Left lung (tissue), 10 donors: ENCODE data around the gene JUNB. TPM values are rescaled to one million over a fixed set of nuclear protein-coding genes. Genes with fewer than 3 reads are reported as not detected.
"Not testable (repeated sequence)": the region's sequence is repeated elsewhere in the genome, so short reads cannot be mapped to it uniquely, and the experiment has no call there.

Experiments used
- ATAC-seq: fragments of 200-7000 bp; cut with Tn5 transposase; one replicate; pipeline ENCODE4 v1.9.1; 2020; ENCODE audit warnings: moderate library complexity
- DNase-seq, 4 donors: peaks; one replicate each; pipeline ENCODE4 v3.0.0-alpha.2; 2013 to 2020
- H3K27ac ChIP-seq, 2 donors: fragments of 200-600 bp; sonication (generic) in 1 of 2; one replicate each; pipeline versions ENCODE4 v1.5.0 to v1.8.0; 2020 to 2021
- H3K27me3 ChIP-seq, 2 donors: fragments of 200-600 bp; sonication (generic) in 1 of 2; one replicate each; pipeline versions ENCODE4 v1.5.0 to v1.8.0; 2020 to 2021
- H3K36me3 ChIP-seq, 2 donors: fragments of 200-600 bp; sonication (generic) in 1 of 2; one replicate each; pipeline versions ENCODE4 v1.5.0 to v1.8.0; 2020 to 2021
- H3K4me1 ChIP-seq, 2 donors: fragments of 200-600 bp; one replicate each; pipeline ENCODE4 v1.8.0; 2021
- H3K4me3 ChIP-seq, 2 donors: fragments of 200-600 bp; sonication (generic) in 1 of 2; one replicate each; pipeline versions ENCODE4 v1.5.0 to v1.8.0; 2020 to 2021; ENCODE audit warnings: mild to moderate bottlenecking in 1 of 2
- H3K9me3 ChIP-seq, 2 donors: fragments of 200-600 bp; sonication (generic) in 1 of 2; one replicate each; pipeline versions ENCODE4 v1.5.0 to v1.8.0; 2020 to 2021
- CTCF ChIP-seq, 2 donors: fragments of 200-600 bp; sonication (generic) in 1 of 2; IDR thresholded peaks; one replicate each; pipeline versions ENCODE4 v1.5.0 to v1.8.0; 2021; ENCODE audit warnings: antibody characterized with exemption in 2 of 2
- intact Hi-C, 2 donors: fragments of 100-400 bp; cut with DNase I; formaldehyde crosslinking; loops; one replicate each; pipeline versions ENCODE4 v1.11.2 to v1.14.2; 2022
- polyA plus RNA-seq, 6 donors: library from polyadenylated mRNA; unstranded; fragments of 120-200 nt; gene quantifications; one replicate each; pipeline ENCODE4 v1.2.1, GENCODE V29; 2013; ENCODE audit not compliant: insufficient read length in 6 of 6
- total RNA-seq, 2 donors: library from RNA; stranded (reverse); fragmentation: NEBNext Ultra II Directional; extraction: Animal tissue kit (Norgen Biotek cat#: 25700); gene quantifications; one replicate each; pipeline ENCODE4 v1.2.1, GENCODE V29; 2021
- donor health status: DM: no; HTN: yes; CAD: no.
- donor health status: DM: no; HTN: no; CAD: no.

JUNB gene
- total and polyA plus RNA-seq, 8 donors, result 11.7 to 278 (median 64.2) TPM

- intact Hi-C loops, result loop anchor here in 1 of 2 donors (5.0 kb wide), 1 partner anchor 35 kb away; no protein-coding TSS in a partner anchor
- Histone ChIP-seq H3K9me3 (no peaks in the 10 kb centered on the region), H3K36me3 (peaks cover 0 to 17% of the 10 kb centered on the region in 2 donors), H3K27me3 (peaks cover 0 to 25% of the 10 kb centered on the region in 2 donors), H3K27ac (peak overlapping the region in 1 of 2 donors; percentile 19), H3K4me1 (peaks cover 22 to 42% of the 10 kb centered on the region in 2 donors), H3K4me3 (peak overlapping the region; percentile 76 to 90)
- ATAC-seq (peak; percentile 3), DNase-seq (peak in 1 of 4 donors; percentile 72)
- TF ChIP-seq CTCF (IDR thresholded peaks at IDR 0.05), result no peak
Observed at GRCh38 chr19:12802267-12803106, 11.2 kb downstream of the JUNB start.

DNA sequence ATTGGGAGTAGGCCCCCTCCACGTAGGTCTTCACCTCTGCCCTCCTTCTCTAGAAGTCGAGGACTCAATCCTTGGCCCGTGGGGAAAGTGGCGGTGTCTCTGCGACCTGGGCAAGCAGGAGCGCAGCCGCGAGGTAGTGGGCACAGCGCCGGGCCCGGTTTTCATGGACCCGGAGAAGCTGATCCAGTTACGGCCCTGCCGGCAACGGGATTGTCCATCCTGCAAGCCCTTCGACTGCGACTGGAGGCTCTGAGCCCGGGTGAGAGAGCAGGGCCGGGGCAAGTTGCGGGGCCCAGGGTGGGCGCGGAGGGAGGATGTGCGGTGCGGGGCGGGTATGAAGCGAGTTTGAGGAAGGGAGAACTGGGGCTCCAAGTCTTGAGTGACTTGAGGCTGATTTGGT, 12.8 kb downstream of the JUNB start:
- no peak for ATAC-seq
- no peak overlapping the region for H3K27ac ChIP-seq
- DNase-seq, result peak in 1 of 4 donors; percentile 76
- H3K4me3 ChIP-seq, result no peak overlapping the region
- H3K36me3 ChIP-seq, result peaks cover 0 to 9% of the 10 kb centered on the region in 2 donors
- H3K27me3 ChIP-seq, result peaks cover 0 to 25% of the 10 kb centered on the region in 2 donors
- peaks cover 22 to 42% of the 10 kb centered on the region in 2 donors for H3K4me1 ChIP-seq
- intact Hi-C loops, result loop anchor here in 1 of 2 donors (5.0 kb wide), 1 partner anchor 37 kb away; no protein-coding TSS in a partner anchor
- H3K9me3 ChIP-seq, result no peaks in the 10 kb centered on the region
- TF ChIP-seq CTCF (IDR thresholded peaks at IDR 0.05), result no peak

DNA sequence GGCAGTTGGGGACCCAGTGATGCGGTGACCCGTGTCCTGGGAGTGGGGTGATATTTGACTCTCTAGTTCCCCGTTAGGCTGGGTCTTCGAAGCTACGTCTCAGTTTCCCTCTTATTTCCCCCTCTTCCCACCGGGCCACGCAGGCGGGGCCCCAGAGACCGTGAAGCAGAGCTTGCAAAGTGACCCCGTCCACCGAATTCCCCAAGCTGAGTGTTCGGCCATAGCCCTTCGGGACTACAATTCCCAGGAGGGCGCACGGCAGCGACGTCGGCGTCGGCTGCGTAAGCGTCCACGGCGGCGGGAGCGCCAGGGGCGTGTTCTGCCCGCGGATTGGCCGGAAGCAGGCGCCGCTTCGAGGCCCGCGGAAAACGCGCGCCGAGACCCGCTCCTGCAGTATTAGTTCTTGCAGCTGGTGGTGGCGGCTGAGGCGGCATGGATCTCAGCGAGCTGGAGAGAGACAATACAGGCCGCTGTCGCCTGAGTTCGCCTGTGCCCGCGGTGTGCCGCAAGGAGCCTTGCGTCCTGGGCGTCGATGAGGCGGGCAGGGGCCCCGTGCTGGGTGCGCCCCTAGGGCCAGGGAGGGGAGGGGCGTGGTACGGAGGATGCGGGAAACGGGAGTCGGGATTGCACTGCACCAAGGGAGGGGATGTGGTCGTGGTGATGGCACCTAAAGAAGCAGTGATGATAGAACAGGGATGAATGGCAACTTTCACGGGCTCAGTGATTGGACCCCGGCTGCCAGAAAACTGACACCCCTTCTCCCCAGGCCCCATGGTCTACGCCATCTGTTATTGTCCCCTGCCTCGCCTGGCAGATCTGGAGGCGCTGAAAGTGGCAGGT, 15.2 kb downstream of the JUNB start, which contains the start of gene RNASEH2A:
Gene RNASEH2A (plus strand): TSS at position 343 of the 840 bp plus-strand sequence. CDS start 90 bp downstream, at position 433.
- Histone ChIP-seq H3K4me3 (peak within 1 kb of the TSS; percentile 57 to 77), H3K27me3 (peaks cover 0 to 17% of the 10 kb centered on the region in 2 donors), H3K36me3 (no peaks in the 10 kb centered on the region), H3K27ac (peak within 1 kb of the TSS in 1 of 2 donors; percentile 74), H3K4me1 (peaks cover 16 to 25% of the 10 kb centered on the region in 2 donors), H3K9me3 (no peaks in the 10 kb centered on the region)
- intact Hi-C loops, result no loop called here
- peak in 1 of 2 donors; percentile 14 for TF ChIP-seq CTCF (IDR thresholded peaks at IDR 0.05)
- DNase-seq, result peak; percentile 82 to 98 (median 93)
- peak; percentile 91 for ATAC-seq

DNA sequence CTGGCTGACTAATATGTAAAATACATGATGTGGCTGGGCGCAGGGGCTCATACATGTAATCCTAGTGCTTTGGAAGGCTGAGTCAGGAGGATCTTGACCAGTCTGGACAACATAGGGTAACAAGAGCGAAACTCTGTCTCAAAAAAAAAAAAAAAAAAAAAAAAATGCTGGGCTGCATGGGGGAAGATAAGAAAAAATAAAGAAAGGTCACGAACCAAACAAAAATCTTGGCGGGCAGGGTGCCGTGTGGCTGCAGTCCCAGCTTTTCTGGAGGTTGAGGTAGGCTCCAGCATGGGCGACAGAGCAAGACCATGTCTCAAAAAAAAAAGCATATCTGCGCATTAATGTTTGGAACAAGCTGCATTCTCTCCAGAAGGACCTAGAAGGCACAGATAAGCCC, 23.8 kb downstream of the JUNB start:
- no peak for TF ChIP-seq CTCF (IDR thresholded peaks at IDR 0.05)
- intact Hi-C loops, result no loop called here
- no peak overlapping the region for H3K4me3 ChIP-seq
- no peak for DNase-seq
- H3K27me3 ChIP-seq, result no peaks in the 10 kb centered on the region
- no peak overlapping the region for H3K27ac ChIP-seq
- H3K4me1 ChIP-seq, result no peaks in the 10 kb centered on the region
- ATAC-seq, result no peak
- H3K36me3 ChIP-seq, result peaks cover 0 to 24% of the 10 kb centered on the region in 2 donors
- no peaks in the 10 kb centered on the region for H3K9me3 ChIP-seq

- DNase-seq, H3K9me3 ChIP-seq, H3K27ac ChIP-seq, H3K4me1 ChIP-seq, ATAC-seq, H3K4me3 ChIP-seq, H3K27me3 ChIP-seq, intact Hi-C loops: not testable (repeated sequence)
- H3K36me3 ChIP-seq, result peaks cover 0 to 19% of the 10 kb centered on the region in 2 donors
Observed at GRCh38 chr19:12817188-12817587, 25.9 kb downstream of the JUNB start.

DNA sequence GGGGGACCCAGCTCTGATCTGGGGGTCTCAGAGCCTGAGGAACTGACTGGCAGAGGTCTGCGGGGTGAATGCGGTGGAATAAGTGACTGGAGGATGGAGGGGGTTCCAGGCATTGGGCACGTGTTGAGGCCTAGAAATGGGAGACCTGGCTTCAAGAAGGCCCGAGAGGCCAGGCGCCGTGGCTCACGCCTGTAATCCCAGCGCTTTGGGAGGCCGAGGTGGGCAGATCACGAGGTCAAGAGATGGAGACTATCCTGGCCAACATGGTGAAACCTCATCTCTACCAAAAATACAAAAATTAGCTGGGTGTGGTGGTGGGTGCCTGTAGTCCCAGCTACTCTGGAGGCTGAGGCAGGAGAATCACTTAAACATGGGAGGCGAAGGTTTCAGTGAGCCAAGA, 26.5 kb downstream of the JUNB start:
- H3K4me3 ChIP-seq, H3K9me3 ChIP-seq, H3K27me3 ChIP-seq, H3K4me1 ChIP-seq, intact Hi-C loops, ATAC-seq, DNase-seq, H3K27ac ChIP-seq: not testable (repeated sequence)
- H3K36me3 ChIP-seq, result peaks cover 0 to 18% of the 10 kb centered on the region in 2 donors
